PC-3 (cell line): ENCODE results near the gene DNAH7. TPM values are rescaled to one million over a fixed set of nuclear protein-coding genes. Genes with fewer than 3 reads are reported as not detected.

ENCODE experiments used
- ATAC-seq: fragments of 200-7000 bp; cut with Tn5 transposase; 2 replicates; pipeline ENCODE4 v1.9.1; 2020; ENCODE audit warnings: mild to moderate bottlenecking, moderate library complexity
- BruUV-seq: library from RNA; stranded (reverse); fragments of 400-500 nt; replicated peaks from 2 replicates; lab custom pipeline; 2021; lab: Mats Ljungman, UMichigan
- CTCF ChIA-PET: fragments of 300-600 bp; sonication (Branson Sonifier 250); formaldehyde crosslinking; loops from one replicate; lab custom pipeline; 2022; ENCODE audit warnings: antibody characterized with exemption; lab: Charles Lee
- POLR2A ChIA-PET: fragments of 300-600 bp; sonication (Branson Sonifier 250); formaldehyde crosslinking; loops from one replicate; lab custom pipeline; 2022; ENCODE audit warnings: antibody characterized with exemption; ENCODE audit not compliant: unreplicated experiment; lab: Charles Lee
- DNase-seq: peaks from one replicate; pipeline ENCODE4 v3.0.0-alpha.2; 2015
- H2AFZ ChIP-seq: fragments of 300-600 bp; sonication (generic); 2 replicates; pipeline ENCODE4 v1.6.0; 2016; ENCODE audit warnings: antibody characterized with exemption, low read length
- H3F3A ChIP-seq: fragments of 300-600 bp; sonication (generic); one replicate; pipeline ENCODE4 v1.6.0; 2017; ENCODE audit warnings: antibody characterized with exemption, low read length, control low read depth, mild to moderate bottlenecking; ENCODE audit not compliant: unreplicated experiment
- H3K27ac ChIP-seq: fragments of 300-600 bp; sonication (generic); 2 replicates; pipeline ENCODE4 v1.5.1; 2016; ENCODE audit warnings: mild to moderate bottlenecking, low read length
- H3K27me3 ChIP-seq: fragments of 300-600 bp; sonication (generic); 2 replicates; pipeline ENCODE4 v1.6.1; 2016; ENCODE audit warnings: low read length, mixed read lengths
- H3K36me3 ChIP-seq: fragments of 300-600 bp; sonication (generic); 2 replicates; pipeline ENCODE4 v1.6.1; 2016; ENCODE audit warnings: low read depth, mixed run types, low read length, mixed read lengths
- H3K4me1 ChIP-seq: fragments of 300-600 bp; sonication (generic); 2 replicates; pipeline ENCODE4 v1.5.1; 2016; ENCODE audit warnings: low read length; ENCODE audit not compliant: insufficient read depth
- H3K4me2 ChIP-seq: fragments of 300-600 bp; sonication (generic); 2 replicates; pipeline ENCODE4 v1.6.0; 2016; ENCODE audit warnings: low read length
- H3K4me3 ChIP-seq: fragments of 300-600 bp; sonication (generic); 2 replicates; pipeline ENCODE4 v1.5.1; 2016; ENCODE audit warnings: mild to moderate bottlenecking, low read length, mixed read lengths
- H3K79me2 ChIP-seq: fragments of 300-600 bp; sonication (generic); 2 replicates; pipeline ENCODE4 v1.6.1; 2017; ENCODE audit warnings: low read length, mixed read lengths
- H3K9ac ChIP-seq: fragments of 300-600 bp; sonication (generic); 2 replicates; pipeline ENCODE4 v1.6.0; 2016; ENCODE audit warnings: mild to moderate bottlenecking, low read length
- H3K9me2 ChIP-seq: fragments of 300-600 bp; sonication (generic); replicated peaks from 2 replicates; pipeline ENCODE4 v1.6.1; 2016; ENCODE audit warnings: mixed run types, low read length, mixed read lengths
- H3K9me3 ChIP-seq: fragments of 300-600 bp; sonication (generic); 2 replicates; pipeline ENCODE4 v1.6.1; 2016; ENCODE audit warnings: low read length, mixed read lengths
- H4K20me1 ChIP-seq: fragments of 300-600 bp; sonication (generic); 2 replicates; pipeline ENCODE4 v1.6.1; 2016; ENCODE audit warnings: low read length, mixed read lengths
- CTCF ChIP-seq: fragments of 300-600 bp; sonication (generic); conservative IDR thresholded peaks from 2 replicates; pipeline ENCODE4 v1.5.1; 2017; ENCODE audit warnings: antibody characterized with exemption, low read depth, mild to moderate bottlenecking, low read length
- EZH2 ChIP-seq: fragments of 300-600 bp; sonication (generic); IDR thresholded peaks from one replicate; pipeline ENCODE4 v1.6.1; 2017; ENCODE audit warnings: antibody characterized with exemption, mild to moderate bottlenecking, low read length; ENCODE audit not compliant: unreplicated experiment
- EZH2phosphoT487 ChIP-seq: fragments of 300-600 bp; sonication (generic); IDR thresholded peaks from 2 replicates; pipeline ENCODE4 v1.6.1; 2018; ENCODE audit warnings: mild to moderate bottlenecking, antibody characterized with exemption, low read length, borderline replicate concordance
- intact Hi-C: fragments of 100-400 bp; cut with micrococcal nuclease; formaldehyde crosslinking; loops from 2 replicates; pipeline ENCODE4 v1.9.0; 2023
- total RNA-seq: library from RNA; depleted of rRNA; stranded (reverse); fragments of >200 nt; gene quantifications from 2 replicates; pipeline ENCODE4 v1.2.3, GENCODE V29; 2014

The DNAH7 gene
- total RNA-seq, 1 experiment from 2014 or later, result 1.9 TPM

DNA sequence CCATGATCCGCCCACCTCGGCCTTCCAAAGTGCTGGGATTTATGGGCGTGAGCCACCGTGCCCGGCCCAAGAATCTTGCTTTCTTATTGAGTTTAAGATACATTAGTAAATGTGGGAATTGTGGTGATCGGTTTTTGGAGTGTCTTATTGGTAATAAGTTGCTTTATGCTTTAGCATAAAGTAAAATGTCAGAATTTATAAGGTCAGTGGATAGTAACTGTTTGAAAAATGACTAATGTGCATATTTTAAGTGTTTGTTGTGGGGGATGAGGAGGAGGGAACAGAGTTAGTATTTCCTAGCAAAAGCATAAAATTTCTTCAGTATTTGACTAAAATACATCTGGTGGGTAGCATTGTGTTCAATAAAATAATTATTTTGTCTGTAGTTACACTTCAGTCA, 334.2 kb downstream of the DNAH7 start:
- intact Hi-C loops, result loop anchor here (1.0 to 2.0 kb wide), 2 partner anchors 24 to 70 kb away; no protein-coding TSS in a partner anchor
- ATAC-seq (peak; percentile 66), DNase-seq (peak; percentile 67)
- Histone ChIP-seq H3K9me3 (no peaks in the 10 kb centered on the region), H2AFZ (no peak overlapping the region), H3K4me3 (peak overlapping the region; percentile 17; the same call in 1 of the 2 replicates), H4K20me1 (no peaks in the 10 kb centered on the region), H3K9me2 (no peaks in the 10 kb centered on the region), H3K79me2 (no peaks in the 10 kb centered on the region), H3K27ac (peak overlapping the region; percentile 79), H3K4me2 (peak overlapping the region; percentile 59), H3K27me3 (no peaks in the 10 kb centered on the region), H3K9ac (no peak overlapping the region), H3K4me1 (peaks cover 42% of the 10 kb centered on the region), H3F3A (no peaks in the 10 kb centered on the region), H3K36me3 (peaks cover 3% of the 10 kb centered on the region; the same call in 1 of the 2 replicates)
- BruUV-seq, result no TSS peak
- CTCF ChIA-PET, result no interaction called here
- TF ChIP-seq CTCF, result no peak
- no peak for TF ChIP-seq EZH2phosphoT487
- no peak for TF ChIP-seq EZH2
- POLR2A ChIA-PET, result no interaction called here

DNA sequence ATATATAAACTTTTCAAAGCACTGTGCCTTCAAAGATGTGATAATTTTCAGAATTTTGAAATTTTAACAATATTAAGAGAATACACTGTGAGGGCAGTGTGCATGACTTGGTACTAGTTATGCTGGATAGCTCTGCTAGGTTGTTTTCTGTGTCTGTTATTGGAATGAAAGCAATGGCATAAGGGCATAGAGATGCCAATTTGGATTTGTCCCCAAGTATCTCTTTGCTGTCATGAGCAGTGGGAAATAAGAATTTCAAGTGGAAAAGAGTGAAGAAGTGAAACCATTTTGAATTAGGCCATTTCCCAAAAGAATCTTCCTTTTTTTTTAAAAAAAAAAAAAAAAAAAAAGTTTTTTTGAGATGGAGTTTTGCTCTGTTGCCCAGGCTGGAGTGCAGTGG, 334.8 kb downstream of the DNAH7 start:
- Histone ChIP-seq H4K20me1 (no peaks in the 10 kb centered on the region), H3K9me2 (no peaks in the 10 kb centered on the region), H2AFZ (no peak overlapping the region), H3K4me1 (peaks cover 42% of the 10 kb centered on the region), H3K9ac (no peak overlapping the region), H3K27me3 (no peaks in the 10 kb centered on the region), H3F3A (no peaks in the 10 kb centered on the region), H3K36me3 (peaks cover 3% of the 10 kb centered on the region; the same call in 1 of the 2 replicates), H3K9me3 (no peaks in the 10 kb centered on the region), H3K27ac (peak overlapping the region; percentile 79), H3K4me3 (no peak overlapping the region), H3K4me2 (no peak overlapping the region), H3K79me2 (no peaks in the 10 kb centered on the region)
- intact Hi-C loops, result loop anchor here (1.0 to 2.0 kb wide), 2 partner anchors 24 to 69 kb away; no protein-coding TSS in a partner anchor
- TF ChIP-seq EZH2phosphoT487 (no peak), CTCF (no peak), EZH2 (no peak)
- DNase-seq (no peak), ATAC-seq (no peak)
- POLR2A ChIA-PET, result no interaction called here
- CTCF ChIA-PET, result no interaction called here
- no TSS peak for BruUV-seq

DNA sequence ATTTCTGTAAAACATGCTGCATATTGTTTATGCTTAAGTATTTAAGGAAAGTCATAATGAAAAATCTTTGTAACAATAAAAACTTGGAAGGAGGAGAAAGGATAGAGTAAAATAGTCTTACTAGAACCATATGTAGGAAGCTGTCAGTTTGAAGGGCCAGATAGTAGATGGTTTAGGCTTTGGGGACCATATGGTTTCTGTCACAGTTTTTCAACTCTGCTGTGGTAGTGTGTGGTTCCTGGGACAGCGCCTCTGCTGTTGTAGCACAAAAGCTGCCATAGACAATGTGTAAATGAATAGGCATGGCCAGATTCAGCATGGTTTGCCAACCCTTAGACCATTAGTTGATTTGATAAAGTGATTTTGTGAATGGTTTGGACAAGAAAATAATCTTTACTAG, 336.1 kb downstream of the DNAH7 start:
- no peak for DNase-seq
- Histone ChIP-seq H3F3A (no peaks in the 10 kb centered on the region), H3K79me2 (no peaks in the 10 kb centered on the region), H3K9ac (no peak overlapping the region), H2AFZ (no peak overlapping the region), H3K9me2 (no peaks in the 10 kb centered on the region), H3K4me3 (no peak overlapping the region), H3K27me3 (no peaks in the 10 kb centered on the region), H3K4me2 (no peak overlapping the region), H3K36me3 (peaks cover 3% of the 10 kb centered on the region; the same call in 1 of the 2 replicates), H3K9me3 (no peaks in the 10 kb centered on the region), H4K20me1 (no peaks in the 10 kb centered on the region), H3K27ac (no peak overlapping the region), H3K4me1 (peaks cover 33% of the 10 kb centered on the region)
- ATAC-seq, result no peak
- CTCF ChIA-PET, result no interaction called here
- POLR2A ChIA-PET, result no interaction called here
- TF ChIP-seq EZH2phosphoT487, result no peak
- TF ChIP-seq CTCF, result no peak
- TF ChIP-seq EZH2, result no peak
- intact Hi-C loops, result no loop called here
- BruUV-seq, result no TSS peak
